Neural progenitor cell (in vitro differentiated cells): ENCODE data around the gene TMEM82. TPM values are rescaled to one million over a fixed set of nuclear protein-coding genes. Genes with fewer than 3 reads are reported as not detected.

Experiments used
- DNase-seq: peaks from one replicate; pipeline ENCODE4 v3.0.0-alpha.2; 2016; ENCODE audit warnings: low spot score
- H2AFZ ChIP-seq: fragments of 200-600 bp; sonication (generic); replicated peaks from 2 replicates; pipeline ENCODE4 v1.6.1; 2016; ENCODE audit warnings: antibody characterized with exemption
- H3F3A ChIP-seq: fragments of 200-600 bp; sonication (generic); 2 replicates; pipeline ENCODE4 v1.6.1; 2016; ENCODE audit warnings: antibody characterized with exemption, low read depth
- H3K27ac ChIP-seq: fragments of 200-600 bp; sonication (generic); 2 replicates; pipeline ENCODE4 v1.5.1; 2016; ENCODE audit warnings: mild to moderate bottlenecking
- H3K27me3 ChIP-seq: fragments of 200-600 bp; sonication (generic); 2 replicates; pipeline ENCODE4 v1.6.1; 2016; ENCODE audit warnings: mild to moderate bottlenecking, moderate library complexity
- H3K36me3 ChIP-seq: fragments of 200-600 bp; sonication (generic); 2 replicates; pipeline ENCODE4 v1.5.1; 2016
- H3K4me1 ChIP-seq: fragments of 200-600 bp; sonication (generic); 2 replicates; pipeline ENCODE4 v1.6.1; 2016; ENCODE audit warnings: mixed run types
- H3K4me2 ChIP-seq: fragments of 200-600 bp; sonication (generic); 2 replicates; pipeline ENCODE4 v1.6.1; 2016
- H3K4me3 ChIP-seq: fragments of 200-600 bp; sonication (generic); 2 replicates; pipeline ENCODE4 v1.5.1; 2016
- H3K79me2 ChIP-seq: fragments of 200-600 bp; sonication (generic); 2 replicates; pipeline ENCODE4 v1.6.1; 2016; ENCODE audit warnings: low read depth
- H3K9ac ChIP-seq: fragments of 200-600 bp; sonication (generic); 2 replicates; pipeline ENCODE4 v1.6.1; 2016
- H3K9me3 ChIP-seq: fragments of 200-600 bp; sonication (generic); 2 replicates; pipeline ENCODE4 v1.5.1; 2016; ENCODE audit warnings: low read depth
- H4K20me1 ChIP-seq: fragments of 200-600 bp; sonication (generic); 2 replicates; pipeline ENCODE4 v1.6.1; 2016; ENCODE audit warnings: low read depth
- H3K27ac Mint-ChIP-seq: 3 replicates; pipeline ENCODE4 v1.8.0; 2021; ENCODE audit warnings: mixed read lengths
- H3K27me3 Mint-ChIP-seq: 2 replicates; pipeline ENCODE4 v1.8.0; 2022; ENCODE audit warnings: low read depth, mild to moderate bottlenecking, inconsistent platforms, moderate library complexity, mixed read lengths; ENCODE audit not compliant: insufficient read depth
- H3K36me3 Mint-ChIP-seq: 3 replicates; pipeline ENCODE4 v1.8.0; 2021; ENCODE audit warnings: mixed read lengths
- H3K4me1 Mint-ChIP-seq: 3 replicates; pipeline ENCODE4 v1.8.0; 2021; ENCODE audit warnings: mixed read lengths
- H3K4me3 Mint-ChIP-seq: 3 replicates; pipeline ENCODE4 v1.8.0; 2021; ENCODE audit warnings: mild to moderate bottlenecking, moderate library complexity, mixed read lengths
- H3K9me3 Mint-ChIP-seq: 3 replicates; pipeline ENCODE4 v1.8.0; 2020; ENCODE audit warnings: mixed read lengths
- EZH2 ChIP-seq: fragments of 200-600 bp; sonication (generic); IDR thresholded peaks from 2 replicates; pipeline ENCODE4 v1.6.1; 2017; ENCODE audit warnings: antibody characterized with exemption, mild to moderate bottlenecking, moderate library complexity
- EZH2phosphoT487 ChIP-seq: fragments of 200-600 bp; sonication (generic); IDR thresholded peaks from 2 replicates; pipeline ENCODE4 v1.6.1; 2017; ENCODE audit warnings: antibody characterized with exemption
- total RNA-seq: library from RNA; depleted of rRNA; stranded (reverse); fragments of >200 nt; gene quantifications from 2 replicates; pipeline ENCODE4 v1.2.3, GENCODE V29; 2015; ENCODE audit warnings: low replicate concordance
- TF ChIP-seq, protein P1 (sequence below): fragments of 200-600 bp; sonication (generic); IDR thresholded peaks from 2 replicates; pipeline ENCODE4 v1.5.1; 2017; ENCODE audit warnings: antibody characterized with exemption, mild to moderate bottlenecking

Gene TMEM82
- total RNA-seq, 1 donor from 2014 or later, result not detected

DNA sequence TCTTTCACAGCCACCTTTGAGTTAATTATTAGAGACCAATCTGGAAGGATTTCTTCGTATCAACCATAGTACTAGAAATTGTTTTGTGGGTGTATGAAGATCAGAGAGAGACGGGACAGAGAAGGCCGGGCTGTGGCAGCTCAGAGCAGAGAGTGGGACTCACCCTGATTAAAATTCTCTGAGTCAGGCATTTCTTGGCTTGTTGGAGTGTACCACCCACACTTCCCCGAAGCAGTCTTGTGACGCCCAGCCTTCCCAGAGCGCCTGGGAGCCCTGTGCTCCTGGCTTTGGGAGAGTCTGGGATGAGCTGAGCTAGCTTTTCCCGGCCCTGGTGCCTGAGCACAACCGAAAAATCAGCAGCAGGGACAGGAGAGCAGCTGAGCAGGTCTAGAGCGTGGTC lies 38.7 kb upstream of the TMEM82 start:
- no peak for DNase-seq
- Histone ChIP-seq H3K36me3 (no peaks in the 10 kb centered on the region), H4K20me1 (peaks cover 20% of the 10 kb centered on the region), H3F3A (no peaks in the 10 kb centered on the region), H3K4me1 (no peaks in the 10 kb centered on the region), H3K9ac (no peak overlapping the region), H3K79me2 (peaks cover 34% of the 10 kb centered on the region), H3K9me3 (no peaks in the 10 kb centered on the region), H3K27me3 (no peaks in the 10 kb centered on the region), H2AFZ (no peak overlapping the region), H3K4me3 (no peak overlapping the region), H3K4me2 (no peak overlapping the region), H3K27ac (peak overlapping the region; percentile 63)
- TF ChIP-seq EZH2phosphoT487, result no peak
- TF ChIP-seq, protein P1, sequence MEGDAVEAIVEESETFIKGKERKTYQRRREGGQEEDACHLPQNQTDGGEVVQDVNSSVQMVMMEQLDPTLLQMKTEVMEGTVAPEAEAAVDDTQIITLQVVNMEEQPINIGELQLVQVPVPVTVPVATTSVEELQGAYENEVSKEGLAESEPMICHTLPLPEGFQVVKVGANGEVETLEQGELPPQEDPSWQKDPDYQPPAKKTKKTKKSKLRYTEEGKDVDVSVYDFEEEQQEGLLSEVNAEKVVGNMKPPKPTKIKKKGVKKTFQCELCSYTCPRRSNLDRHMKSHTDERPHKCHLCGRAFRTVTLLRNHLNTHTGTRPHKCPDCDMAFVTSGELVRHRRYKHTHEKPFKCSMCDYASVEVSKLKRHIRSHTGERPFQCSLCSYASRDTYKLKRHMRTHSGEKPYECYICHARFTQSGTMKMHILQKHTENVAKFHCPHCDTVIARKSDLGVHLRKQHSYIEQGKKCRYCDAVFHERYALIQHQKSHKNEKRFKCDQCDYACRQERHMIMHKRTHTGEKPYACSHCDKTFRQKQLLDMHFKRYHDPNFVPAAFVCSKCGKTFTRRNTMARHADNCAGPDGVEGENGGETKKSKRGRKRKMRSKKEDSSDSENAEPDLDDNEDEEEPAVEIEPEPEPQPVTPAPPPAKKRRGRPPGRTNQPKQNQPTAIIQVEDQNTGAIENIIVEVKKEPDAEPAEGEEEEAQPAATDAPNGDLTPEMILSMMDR, result no peak
- TF ChIP-seq EZH2, result no peak
- Mint-ChIP-seq H3K4me3 (no peak overlapping the region), H3K27me3 (no peaks in the 10 kb centered on the region), H3K4me1 (peaks cover 18% of the 10 kb centered on the region), H3K36me3 (peaks cover 2% of the 10 kb centered on the region), H3K9me3 (no peaks in the 10 kb centered on the region), H3K27ac (peak overlapping the region; percentile 84)

DNA sequence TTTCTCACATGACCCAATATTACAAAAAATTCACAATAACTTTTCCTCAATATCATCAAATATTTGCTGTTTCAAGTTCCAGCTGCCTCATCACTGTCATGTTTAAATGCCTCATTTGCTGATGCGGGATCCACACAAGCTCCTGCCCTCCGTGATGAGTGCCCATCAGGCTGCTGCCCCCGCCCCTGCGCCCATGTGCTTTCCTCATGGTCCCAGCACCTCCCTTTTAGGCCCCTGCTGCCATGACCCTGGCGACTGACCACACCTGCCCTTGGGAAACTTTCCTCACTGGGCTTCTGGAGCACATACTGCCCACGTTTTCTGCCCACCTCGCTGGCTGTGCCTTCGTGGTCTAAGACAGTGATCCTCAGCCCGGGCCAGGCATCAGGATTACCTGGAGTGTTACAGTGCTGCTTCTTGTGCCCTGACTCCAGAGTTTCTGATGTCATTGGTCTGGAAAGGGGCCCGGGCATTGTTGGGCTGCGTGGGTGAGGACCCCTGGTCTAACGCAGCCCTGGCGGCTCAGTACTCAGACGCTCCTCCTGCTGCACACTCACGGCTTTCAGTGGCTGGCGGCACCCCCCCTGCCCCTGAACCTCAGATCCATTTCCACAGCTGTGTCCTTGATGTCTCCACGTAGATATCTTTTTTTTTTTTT lies 37.6 kb upstream of the TMEM82 start:
- Mint-ChIP-seq H3K27ac (peak overlapping the region; percentile 21), H3K4me3 (no peak overlapping the region), H3K27me3 (no peaks in the 10 kb centered on the region), H3K36me3 (peaks cover 2% of the 10 kb centered on the region), H3K4me1 (peaks cover 18% of the 10 kb centered on the region), H3K9me3 (no peaks in the 10 kb centered on the region)
- H3K9ac ChIP-seq, result no peak overlapping the region
- no peak overlapping the region for H3K27ac ChIP-seq
- H3K4me2 ChIP-seq, result no peak overlapping the region
- H3K36me3 ChIP-seq, result no peaks in the 10 kb centered on the region
- no peaks in the 10 kb centered on the region for H3K27me3 ChIP-seq
- DNase-seq, result no peak
- TF ChIP-seq, protein P1, result no peak
- TF ChIP-seq EZH2 (no peak), EZH2phosphoT487 (no peak)
- no peaks in the 10 kb centered on the region for H3K4me1 ChIP-seq
- H3K4me3 ChIP-seq, result no peak overlapping the region
- H2AFZ ChIP-seq, result no peak overlapping the region
- H3F3A ChIP-seq, result no peaks in the 10 kb centered on the region
- peaks cover 27% of the 10 kb centered on the region for H4K20me1 ChIP-seq
- no peaks in the 10 kb centered on the region for H3K9me3 ChIP-seq
- H3K79me2 ChIP-seq, result peaks cover 37% of the 10 kb centered on the region

DNA sequence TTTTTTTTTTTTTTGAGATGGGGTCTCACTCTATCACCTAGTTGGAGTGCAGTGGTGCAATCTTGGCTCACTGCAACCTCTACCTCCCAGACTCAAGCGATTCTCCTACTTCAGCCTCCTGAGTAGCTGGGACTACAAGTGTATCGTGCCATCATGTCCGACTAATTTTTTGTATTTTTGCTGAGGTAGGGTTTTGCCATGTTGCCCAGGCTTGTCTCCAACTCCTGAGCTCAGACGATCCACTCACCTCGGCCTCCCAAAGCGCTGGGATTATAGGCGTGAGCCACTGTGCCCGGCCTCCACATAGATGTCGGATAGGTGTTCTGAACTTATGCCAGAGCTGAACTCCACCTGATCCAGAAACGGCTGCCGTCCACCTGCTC lies 37.1 kb upstream of the TMEM82 start:
- Mint-ChIP-seq H3K27ac (no peak overlapping the region), H3K4me3 (no peak overlapping the region), H3K36me3 (peaks cover 2% of the 10 kb centered on the region)

More for the DNA sequence above, 37.1 kb upstream of the TMEM82 start:
- TF ChIP-seq EZH2phosphoT487 (no peak), EZH2 (no peak)
- TF ChIP-seq, protein P1, result no peak
- no peak overlapping the region for H3K4me3 ChIP-seq
- H3K27ac ChIP-seq, result no peak overlapping the region
- H3K4me2 ChIP-seq, result no peak overlapping the region
- H3F3A ChIP-seq, result no peaks in the 10 kb centered on the region
- no peak for DNase-seq
- no peaks in the 10 kb centered on the region for H3K9me3 ChIP-seq
- H3K27me3 ChIP-seq, result no peaks in the 10 kb centered on the region
- Mint-ChIP-seq H3K9me3 (no peaks in the 10 kb centered on the region), H3K27me3 (no peaks in the 10 kb centered on the region), H3K4me1 (peaks cover 18% of the 10 kb centered on the region)
- peaks cover 39% of the 10 kb centered on the region for H3K79me2 ChIP-seq
- H2AFZ ChIP-seq, result no peak overlapping the region
- no peak overlapping the region for H3K9ac ChIP-seq
- H4K20me1 ChIP-seq, result peaks cover 27% of the 10 kb centered on the region
- H3K4me1 ChIP-seq, result no peaks in the 10 kb centered on the region
- H3K36me3 ChIP-seq, result no peaks in the 10 kb centered on the region
